ENCODE measurements around the gene GNA15.

DNA sequence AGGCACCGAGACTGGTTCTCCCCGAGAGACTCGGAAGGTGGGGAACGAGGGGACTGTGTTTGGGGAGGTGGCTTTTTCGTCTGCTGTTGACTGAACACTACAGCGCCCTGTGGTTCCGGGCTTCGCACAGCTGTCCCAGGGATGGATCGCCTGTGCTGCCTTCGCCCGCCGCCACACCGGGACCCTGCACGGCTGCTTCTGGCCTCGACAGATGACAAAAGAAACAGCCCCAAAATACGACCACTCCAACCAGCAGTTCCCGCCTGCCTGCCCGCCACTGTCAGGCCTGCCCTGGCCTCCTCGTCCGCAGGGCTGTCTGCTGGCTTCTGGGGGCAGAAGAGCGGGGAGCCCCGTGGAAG lies 13.3 kb upstream of the GNA15 start:
- TF ChIP-seq, protein P1, sequence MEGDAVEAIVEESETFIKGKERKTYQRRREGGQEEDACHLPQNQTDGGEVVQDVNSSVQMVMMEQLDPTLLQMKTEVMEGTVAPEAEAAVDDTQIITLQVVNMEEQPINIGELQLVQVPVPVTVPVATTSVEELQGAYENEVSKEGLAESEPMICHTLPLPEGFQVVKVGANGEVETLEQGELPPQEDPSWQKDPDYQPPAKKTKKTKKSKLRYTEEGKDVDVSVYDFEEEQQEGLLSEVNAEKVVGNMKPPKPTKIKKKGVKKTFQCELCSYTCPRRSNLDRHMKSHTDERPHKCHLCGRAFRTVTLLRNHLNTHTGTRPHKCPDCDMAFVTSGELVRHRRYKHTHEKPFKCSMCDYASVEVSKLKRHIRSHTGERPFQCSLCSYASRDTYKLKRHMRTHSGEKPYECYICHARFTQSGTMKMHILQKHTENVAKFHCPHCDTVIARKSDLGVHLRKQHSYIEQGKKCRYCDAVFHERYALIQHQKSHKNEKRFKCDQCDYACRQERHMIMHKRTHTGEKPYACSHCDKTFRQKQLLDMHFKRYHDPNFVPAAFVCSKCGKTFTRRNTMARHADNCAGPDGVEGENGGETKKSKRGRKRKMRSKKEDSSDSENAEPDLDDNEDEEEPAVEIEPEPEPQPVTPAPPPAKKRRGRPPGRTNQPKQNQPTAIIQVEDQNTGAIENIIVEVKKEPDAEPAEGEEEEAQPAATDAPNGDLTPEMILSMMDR (IDR thresholded peaks at IDR 0.05), result no peak
- no peak for TF ChIP-seq POLR2A (IDR thresholded peaks at IDR 0.05)
